K562 (cell line): Measurements from ENCODE around the gene KLK15.

Experiments used
- GATA2 ChIP-seq: sonication (generic); formaldehyde crosslinking; IDR thresholded peaks from 2 replicates; pipeline ENCODE4 v1.4.0; 2020; ENCODE audit warnings: mild to moderate bottlenecking, missing genetic modification reagents
- RAD21 ChIP-seq, 2 experiments: fragments of 250-450 bp in 1 of 2; fragments of 450-650 bp in 1 of 2; sonication (Bioruptor Pico) in 1 of 2; formaldehyde crosslinking in 1 of 2; IDR thresholded peaks in 1 of 2; conservative IDR thresholded peaks in 1 of 2; 2 replicates each; pipeline versions ENCODE4 v1.4.0 to v1.8.0; 2020 to 2022; ENCODE audit warnings: mild to moderate bottlenecking in 2 of 2, moderate library complexity in 1 of 2
- SIN3A ChIP-seq, 2 experiments: fragments of 150-350 bp in 1 of 2; IDR thresholded peaks; 2 replicates each; pipeline ENCODE4 v1.6.1; 2011 to 2016; ENCODE audit warnings: borderline replicate concordance in 2 of 2, low read depth in 2 of 2, low read length in 2 of 2, mild to moderate bottlenecking in 2 of 2, moderate library complexity in 2 of 2; ENCODE audit not compliant: control insufficient read depth in 1 of 2
- SIN3B ChIP-seq: fragments of 450-650 bp; IDR thresholded peaks from 2 replicates; pipeline ENCODE4 v1.6.1; 2017; ENCODE audit warnings: low read depth, mild to moderate bottlenecking, moderate library complexity
- SRSF1 ChIP-seq: fragments of 200-400 bp; formaldehyde crosslinking; IDR thresholded peaks from 2 replicates; pipeline ENCODE4 v1.6.1; 2017; ENCODE audit warnings: mild to moderate bottlenecking, low read depth, low read length, moderate library complexity
- ZNF76 ChIP-seq: fragments of 250-450 bp; sonication (Bioruptor Pico); IDR thresholded peaks from 2 replicates; pipeline ENCODE4 v1.4.0; 2020; ENCODE audit warnings: mild to moderate bottlenecking, moderate library complexity, borderline replicate concordance
- TF ChIP-seq, protein P1 (sequence below): fragments of 250-450 bp; sonication (Bioruptor Pico); IDR thresholded peaks from 2 replicates; pipeline ENCODE4 v1.4.0; 2020; ENCODE audit warnings: mild to moderate bottlenecking, moderate library complexity

GRCh38 chr19:50873056-50873455, 39.7 kb upstream of the KLK15 start, which contains the start of gene KLK2:
- TF ChIP-seq SIN3B (no peak), ZNF76 (CRISPR knock-in tag) (no peak), GATA2 (CRISPR knock-in tag) (no peak), SRSF1 (no peak), RAD21 (CRISPR knock-in tag; conservative IDR thresholded peaks at IDR 0.05 in 1 of 2, IDR thresholded peaks at IDR 0.05 in 1 of 2) (no peak), SIN3A (IDR thresholded peaks at IDR 0.05; ENCODE audit: borderline replicate concordance in 2 of 2, control insufficient read depth in 1 of 2, low read depth in 2 of 2, low read length in 2 of 2) (no peak)
- TF ChIP-seq, protein P1, sequence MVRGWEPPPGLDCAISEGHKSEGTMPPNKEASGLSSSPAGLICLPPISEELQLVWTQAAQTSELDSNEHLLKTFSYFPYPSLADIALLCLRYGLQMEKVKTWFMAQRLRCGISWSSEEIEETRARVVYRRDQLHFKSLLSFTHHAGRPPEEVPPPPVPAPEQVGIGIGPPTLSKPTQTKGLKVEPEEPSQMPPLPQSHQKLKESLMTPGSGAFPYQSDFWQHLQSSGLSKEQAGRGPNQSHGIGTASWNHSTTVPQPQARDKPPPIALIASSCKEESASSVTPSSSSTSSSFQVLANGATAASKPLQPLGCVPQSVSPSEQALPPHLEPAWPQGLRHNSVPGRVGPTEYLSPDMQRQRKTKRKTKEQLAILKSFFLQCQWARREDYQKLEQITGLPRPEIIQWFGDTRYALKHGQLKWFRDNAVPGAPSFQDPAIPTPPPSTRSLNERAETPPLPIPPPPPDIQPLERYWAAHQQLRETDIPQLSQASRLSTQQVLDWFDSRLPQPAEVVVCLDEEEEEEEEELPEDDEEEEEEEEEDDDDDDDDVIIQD (CRISPR knock-in tag) = no peak
